ENCODE data around the gene CHCHD4. TPM values are rescaled to one million over a fixed set of nuclear protein-coding genes. Genes with fewer than 3 reads are reported as not detected.

The CHCHD4 gene
- polyA plus RNA-seq, 1 donor (not counting 4 experiments of a cell fraction or from before 2014, with no cell fraction given): 22.1 TPM

GRCh38 chr3:14150078-14150477 is 25.4 kb upstream of the CHCHD4 start:
- H3K27ac ChIP-seq (ENCODE audit: control insufficient read depth, insufficient read depth, low read length): no peak overlapping the region
- FAIRE-seq (no peak), DNase-seq (ENCODE audit: low read depth, low spot score) (no peak)
- H3K27me3 ChIP-seq (ENCODE audit: control insufficient read depth, extremely low read depth, insufficient read depth, low read length): no peaks in the 10 kb centered on the region
- dilution Hi-C loops (cut with MboI; ENCODE audit: extremely low pct_ligation_motif_present, low sequenced_read_pairs): no loop called here
- no peaks in the 10 kb centered on the region for H3K9me1 ChIP-seq (ENCODE audit: control insufficient read depth, extremely low read depth, insufficient read depth, low read length)
- no peaks in the 10 kb centered on the region for H4K20me1 ChIP-seq (ENCODE audit: control insufficient read depth, extremely low read depth, insufficient read depth, low read length)
- no peaks in the 10 kb centered on the region for H3K9me3 ChIP-seq (ENCODE audit: control insufficient read depth, low read depth, low read length)
- TF ChIP-seq EZH2 (IDR thresholded peaks at IDR 0.05; ENCODE audit: low read length): no peak
- TF ChIP-seq CTCF (optimal IDR thresholded peaks at IDR 0.05 in 1 of 3, IDR thresholded peaks at IDR 0.05 in 1 of 3, conservative IDR thresholded peaks at IDR 0.05 in 1 of 3; ENCODE audit: extremely low read depth in 1 of 3, insufficient read depth in 2 of 3, low read length in 3 of 3): no peak
- H3K4me2 ChIP-seq (ENCODE audit: control insufficient read depth, extremely low read depth, insufficient read depth, low read depth, low read length): no peak overlapping the region
- H3K4me3 ChIP-seq (ENCODE audit: control insufficient read depth in 2 of 3, extremely low read depth in 1 of 3, insufficient read depth in 2 of 3, low read depth in 1 of 3, low read length in 3 of 3): no peak overlapping the region
- peaks cover 11% of the 10 kb centered on the region for H3K79me2 ChIP-seq (ENCODE audit: control insufficient read depth, insufficient read depth, low read length)
- no peak overlapping the region for H2AFZ ChIP-seq (ENCODE audit: control insufficient read depth, low read length)
- H3K9ac ChIP-seq (ENCODE audit: control insufficient read depth, extremely low read depth, insufficient read depth, low read length): no peak overlapping the region
- H3K36me3 ChIP-seq (ENCODE audit: control insufficient read depth in 2 of 2, extremely low read depth in 1 of 2, insufficient read depth in 2 of 2, low read length in 2 of 2): peaks cover 48 to 71% of the 10 kb centered on the region in 2 experiments
- peaks cover 13% of the 10 kb centered on the region for H3K4me1 ChIP-seq (ENCODE audit: control insufficient read depth, extremely low read depth, insufficient read depth, low read length)

GRCh38 chr3:14148041-14148985 is 23.6 kb upstream of the CHCHD4 start:
- Histone ChIP-seq H2AFZ (ENCODE audit: control insufficient read depth, low read length) (no peak overlapping the region), H3K27me3 (ENCODE audit: control insufficient read depth, extremely low read depth, insufficient read depth, low read length) (no peaks in the 10 kb centered on the region), H4K20me1 (ENCODE audit: control insufficient read depth, extremely low read depth, insufficient read depth, low read length) (peaks cover 2% of the 10 kb centered on the region), H3K4me1 (ENCODE audit: control insufficient read depth, extremely low read depth, insufficient read depth, low read length) (peaks cover 30% of the 10 kb centered on the region), H3K9ac (ENCODE audit: control insufficient read depth, extremely low read depth, insufficient read depth, low read length) (no peak overlapping the region), H3K9me3 (ENCODE audit: control insufficient read depth, low read depth, low read length) (no peaks in the 10 kb centered on the region), H3K9me1 (ENCODE audit: control insufficient read depth, extremely low read depth, insufficient read depth, low read length) (no peaks in the 10 kb centered on the region), H3K36me3 (ENCODE audit: control insufficient read depth in 2 of 2, extremely low read depth in 1 of 2, insufficient read depth in 2 of 2, low read length in 2 of 2) (peaks cover 42 to 60% of the 10 kb centered on the region in 2 experiments), H3K4me3 (ENCODE audit: control insufficient read depth in 2 of 3, extremely low read depth in 1 of 3, insufficient read depth in 2 of 3, low read depth in 1 of 3, low read length in 3 of 3) (no peak overlapping the region), H3K79me2 (ENCODE audit: control insufficient read depth, insufficient read depth, low read length) (no peaks in the 10 kb centered on the region), H3K27ac (ENCODE audit: control insufficient read depth, insufficient read depth, low read length) (no peak overlapping the region), H3K4me2 (ENCODE audit: control insufficient read depth, extremely low read depth, insufficient read depth, low read depth, low read length) (no peak overlapping the region)
- TF ChIP-seq CTCF (optimal IDR thresholded peaks at IDR 0.05 in 1 of 3, IDR thresholded peaks at IDR 0.05 in 1 of 3, conservative IDR thresholded peaks at IDR 0.05 in 1 of 3; ENCODE audit: extremely low read depth in 1 of 3, insufficient read depth in 2 of 3, low read length in 3 of 3) (no peak), EZH2 (IDR thresholded peaks at IDR 0.05; ENCODE audit: low read length) (no peak)
- DNase-seq (ENCODE audit: low read depth, low spot score) (no peak), FAIRE-seq (no peak)
- dilution Hi-C loops (cut with MboI; ENCODE audit: extremely low pct_ligation_motif_present, low sequenced_read_pairs): no loop called here

Data from keratinocyte (primary cell).